HepG2 (cell line): ENCODE data around the gene CARMIL3. TPM values are rescaled to one million over a fixed set of nuclear protein-coding genes. Genes with fewer than 3 reads are reported as not detected.
A peak's percentile ranks its signal among the peaks of the same experiment; 100 is the strongest.

Experiments
- CREM ChIP-seq, 2 experiments: sonication (generic) in 1 of 2; formaldehyde crosslinking in 1 of 2; IDR thresholded peaks; 2 replicates each; pipeline versions ENCODE4 v1.4.0 to v1.6.1; 2016 to 2020; ENCODE audit warnings: antibody characterized with exemption in 1 of 2, mild to moderate bottlenecking in 1 of 2, missing genetic modification reagents in 1 of 2
- DMAP1 ChIP-seq: IDR thresholded peaks from 2 replicates; pipeline ENCODE4 v1.6.1; 2016
- FOXK1 ChIP-seq: sonication (generic); formaldehyde crosslinking; IDR thresholded peaks from 2 replicates; pipeline ENCODE4 v1.4.0; 2020; ENCODE audit warnings: low read depth, missing genetic modification reagents, borderline replicate concordance
- NBN ChIP-seq: fragments of 450-650 bp; conservative IDR thresholded peaks from 2 replicates; pipeline ENCODE4 v1.6.1; 2017
- SALL1 ChIP-seq: sonication (generic); formaldehyde crosslinking; IDR thresholded peaks from 2 replicates; pipeline ENCODE4 v1.8.0; 2022; ENCODE audit warnings: mild to moderate bottlenecking, missing genetic modification reagents
- SMARCE1 ChIP-seq: fragments of 450-650 bp; IDR thresholded peaks from 2 replicates; pipeline ENCODE4 v1.6.1; 2017; ENCODE audit warnings: borderline replicate concordance
- SOX5 ChIP-seq: IDR thresholded peaks from 2 replicates; pipeline ENCODE4 v1.6.1; 2016; ENCODE audit warnings: borderline replicate concordance
- TAF1 ChIP-seq: sonication (generic); formaldehyde crosslinking; IDR thresholded peaks from 2 replicates; pipeline ENCODE4 v1.4.0; 2020; ENCODE audit warnings: missing genetic modification reagents
- TEAD2 ChIP-seq: sonication (generic); formaldehyde crosslinking; IDR thresholded peaks from 2 replicates; pipeline ENCODE4 v1.9.0; 2021; ENCODE audit warnings: missing genetic modification reagents
- ZNF33B ChIP-seq: sonication (generic); formaldehyde crosslinking; IDR thresholded peaks from 2 replicates; pipeline ENCODE4 v1.5.1; 2020; ENCODE audit warnings: mild to moderate bottlenecking, missing genetic modification reagents
- ZNF746 ChIP-seq: sonication (generic); formaldehyde crosslinking; IDR thresholded peaks from 2 replicates; pipeline ENCODE4 v1.8.0; 2022; ENCODE audit warnings: mild to moderate bottlenecking, missing genetic modification reagents
- ZNF780A ChIP-seq: sonication (generic); formaldehyde crosslinking; IDR thresholded peaks from 2 replicates; pipeline ENCODE4 v1.8.0; 2022; ENCODE audit warnings: mild to moderate bottlenecking, missing genetic modification reagents, moderate library complexity
- polyA plus RNA-seq, 8 experiments: library from polyadenylated mRNA; depleted of rRNA in 3 of 8; stranded (reverse) in 7 of 8; unstranded in 1 of 8; fragments of >200 nt; fragmentation: Illumina TruSeq in 4 of 8; extraction: Trizol in 4 of 8; gene quantifications; 2 replicates each; pipeline versions ENCODE4 v1.2.1 to v1.2.3, GENCODE V29; 2011 to 2016; ENCODE audit warnings: low read depth in 4 of 8, missing spikeins in 1 of 8, mixed read lengths in 1 of 8; ENCODE audit not compliant: insufficient read depth in 1 of 8
- total RNA-seq, 5 experiments: library from RNA; depleted of rRNA; stranded (reverse); fragments of >200 nt; fragmentation: Illumina TruSeq; extraction: Trizol; gene quantifications; 2 replicates each; pipeline ENCODE4 v1.2.3, GENCODE V29; 2016; ENCODE audit warnings: low read depth in 1 of 5
- TF ChIP-seq, protein P1 (sequence below): sonication (generic); formaldehyde crosslinking; IDR thresholded peaks from 2 replicates; pipeline ENCODE4 v1.5.0; 2020; ENCODE audit warnings: missing genetic modification reagents
- TF ChIP-seq, protein P2 (sequence below): IDR thresholded peaks from 2 replicates; pipeline ENCODE4 v1.6.1; 2018; ENCODE audit warnings: missing genetic modification reagents, mild to moderate bottlenecking, missing compliant biosample characterization
- TF ChIP-seq, protein P3 (sequence below): sonication (generic); formaldehyde crosslinking; IDR thresholded peaks from 2 replicates; pipeline ENCODE4 v1.5.1; 2020; ENCODE audit warnings: mild to moderate bottlenecking, missing genetic modification reagents, borderline replicate concordance
- TF ChIP-seq, protein P4 (sequence below): sonication (generic); formaldehyde crosslinking; IDR thresholded peaks from 2 replicates; pipeline ENCODE4 v1.4.0; 2020; ENCODE audit warnings: missing genetic modification reagents, low read depth, mild to moderate bottlenecking, borderline replicate concordance
- TF ChIP-seq, protein P5 (sequence below): sonication (generic); formaldehyde crosslinking; IDR thresholded peaks from 2 replicates; pipeline ENCODE4 v1.5.1; 2020; ENCODE audit warnings: missing genetic modification reagents, mild to moderate bottlenecking, borderline replicate concordance
- TF ChIP-seq, protein P6 (sequence below): IDR thresholded peaks from 2 replicates; pipeline ENCODE4 v1.6.1; 2016; ENCODE audit warnings: missing compliant biosample characterization, missing genetic modification reagents, borderline replicate concordance
- TF ChIP-seq, protein P7 (sequence below): IDR thresholded peaks from 2 replicates; pipeline ENCODE4 v1.6.1; 2016

CARMIL3 gene
- total and polyA plus RNA-seq, 2 of the 13 experiments (the other 11 are each of a cell fraction or from before 2014, with no cell fraction given) = 0.27 to 0.55 TPM

DNA sequence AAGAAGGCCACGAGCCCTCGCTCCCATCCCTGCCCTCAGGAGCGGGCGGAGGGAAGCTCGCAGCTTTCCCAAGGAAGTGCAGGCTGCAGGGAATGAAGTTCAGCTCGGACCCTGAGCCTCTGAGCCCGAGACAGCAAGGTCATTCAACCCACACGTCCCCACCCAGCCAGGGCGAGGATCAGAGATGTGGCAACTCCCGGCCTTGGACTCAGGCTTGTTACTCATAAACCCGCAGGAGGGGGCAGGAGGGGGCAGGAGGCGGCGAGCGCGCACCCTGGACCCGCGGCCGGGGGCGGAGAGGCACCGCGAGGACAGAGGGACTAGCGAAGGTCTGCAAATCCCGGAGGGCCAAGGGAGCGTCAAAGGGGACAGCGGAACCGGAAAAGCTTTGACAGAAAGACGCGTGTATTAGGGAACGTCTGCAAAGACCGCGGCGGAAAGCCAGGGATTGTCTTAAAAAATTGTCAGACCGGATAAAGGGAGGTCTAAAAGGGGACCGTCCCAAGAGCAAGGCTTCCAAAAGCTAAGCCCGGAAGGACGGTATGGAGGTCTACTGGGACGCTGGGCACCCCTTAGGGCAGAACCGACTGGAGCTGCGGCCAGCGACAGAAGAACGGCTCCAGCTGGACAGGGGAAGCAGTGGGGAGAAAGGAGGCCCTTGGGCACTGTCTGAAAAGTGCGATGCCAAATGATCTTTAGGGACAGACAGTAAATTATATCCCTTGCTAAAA is 62.2 kb downstream of the CARMIL3 start (continued):
- TF ChIP-seq, protein P1, sequence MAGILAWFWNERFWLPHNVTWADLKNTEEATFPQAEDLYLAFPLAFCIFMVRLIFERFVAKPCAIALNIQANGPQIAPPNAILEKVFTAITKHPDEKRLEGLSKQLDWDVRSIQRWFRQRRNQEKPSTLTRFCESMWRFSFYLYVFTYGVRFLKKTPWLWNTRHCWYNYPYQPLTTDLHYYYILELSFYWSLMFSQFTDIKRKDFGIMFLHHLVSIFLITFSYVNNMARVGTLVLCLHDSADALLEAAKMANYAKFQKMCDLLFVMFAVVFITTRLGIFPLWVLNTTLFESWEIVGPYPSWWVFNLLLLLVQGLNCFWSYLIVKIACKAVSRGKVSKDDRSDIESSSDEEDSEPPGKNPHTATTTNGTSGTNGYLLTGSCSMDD (CRISPR knock-in tag) = peak; percentile 96
- TF ChIP-seq CREM (IDR thresholded peaks at IDR 0.05) = peak; percentile 84; the same call in 1 of the 2 replicates
- TF ChIP-seq CREM (CRISPR knock-in tag; IDR thresholded peaks at IDR 0.05) = peak; percentile 39; the same call in 1 of the 2 replicates
- TF ChIP-seq DMAP1 = peak; percentile 99
- TF ChIP-seq ZNF746 (CRISPR knock-in tag) = no peak
- no peak for TF ChIP-seq TEAD2 (CRISPR knock-in tag)
- TF ChIP-seq, protein P2, sequence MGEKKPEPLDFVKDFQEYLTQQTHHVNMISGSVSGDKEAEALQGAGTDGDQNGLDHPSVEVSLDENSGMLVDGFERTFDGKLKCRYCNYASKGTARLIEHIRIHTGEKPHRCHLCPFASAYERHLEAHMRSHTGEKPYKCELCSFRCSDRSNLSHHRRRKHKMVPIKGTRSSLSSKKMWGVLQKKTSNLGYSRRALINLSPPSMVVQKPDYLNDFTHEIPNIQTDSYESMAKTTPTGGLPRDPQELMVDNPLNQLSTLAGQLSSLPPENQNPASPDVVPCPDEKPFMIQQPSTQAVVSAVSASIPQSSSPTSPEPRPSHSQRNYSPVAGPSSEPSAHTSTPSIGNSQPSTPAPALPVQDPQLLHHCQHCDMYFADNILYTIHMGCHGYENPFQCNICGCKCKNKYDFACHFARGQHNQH (CRISPR knock-in tag) = peak; percentile 99
- TF ChIP-seq ZNF780A = no peak
- TF ChIP-seq TAF1 (CRISPR knock-in tag) = peak; percentile 90
- TF ChIP-seq, protein P3, sequence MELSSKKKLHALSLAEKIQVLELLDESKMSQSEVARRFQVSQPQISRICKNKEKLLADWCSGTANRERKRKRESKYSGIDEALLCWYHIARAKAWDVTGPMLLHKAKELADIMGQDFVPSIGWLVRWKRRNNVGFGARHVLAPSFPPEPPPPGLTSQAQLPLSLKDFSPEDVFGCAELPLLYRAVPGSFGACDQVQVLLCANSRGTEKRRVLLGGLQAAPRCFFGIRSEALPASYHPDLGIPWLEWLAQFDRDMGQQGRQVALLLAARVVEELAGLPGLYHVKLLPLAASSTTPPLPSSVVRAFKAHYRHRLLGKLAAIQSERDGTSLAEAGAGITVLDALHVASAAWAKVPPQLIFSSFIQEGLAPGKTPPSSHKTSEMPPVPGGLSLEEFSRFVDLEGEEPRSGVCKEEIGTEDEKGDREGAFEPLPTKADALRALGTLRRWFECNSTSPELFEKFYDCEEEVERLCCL (CRISPR knock-in tag) = peak; percentile 93; the same call in 1 of the 2 replicates
- TF ChIP-seq SALL1 (CRISPR knock-in tag) = peak; percentile 100
- TF ChIP-seq ZNF33B (CRISPR knock-in tag) = peak; percentile 98
- TF ChIP-seq, protein P4, sequence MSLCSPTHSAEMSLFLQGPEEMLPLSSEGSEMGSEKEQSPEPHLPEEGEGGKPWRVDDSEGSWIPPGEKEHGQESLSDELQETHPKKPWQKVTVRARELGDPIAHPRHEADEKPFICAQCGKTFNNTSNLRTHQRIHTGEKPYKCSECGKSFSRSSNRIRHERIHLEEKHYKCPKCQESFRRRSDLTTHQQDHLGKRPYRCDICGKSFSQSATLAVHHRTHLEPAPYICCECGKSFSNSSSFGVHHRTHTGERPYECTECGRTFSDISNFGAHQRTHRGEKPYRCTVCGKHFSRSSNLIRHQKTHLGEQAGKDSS (CRISPR knock-in tag) = peak; percentile 93
- TF ChIP-seq, protein P5, sequence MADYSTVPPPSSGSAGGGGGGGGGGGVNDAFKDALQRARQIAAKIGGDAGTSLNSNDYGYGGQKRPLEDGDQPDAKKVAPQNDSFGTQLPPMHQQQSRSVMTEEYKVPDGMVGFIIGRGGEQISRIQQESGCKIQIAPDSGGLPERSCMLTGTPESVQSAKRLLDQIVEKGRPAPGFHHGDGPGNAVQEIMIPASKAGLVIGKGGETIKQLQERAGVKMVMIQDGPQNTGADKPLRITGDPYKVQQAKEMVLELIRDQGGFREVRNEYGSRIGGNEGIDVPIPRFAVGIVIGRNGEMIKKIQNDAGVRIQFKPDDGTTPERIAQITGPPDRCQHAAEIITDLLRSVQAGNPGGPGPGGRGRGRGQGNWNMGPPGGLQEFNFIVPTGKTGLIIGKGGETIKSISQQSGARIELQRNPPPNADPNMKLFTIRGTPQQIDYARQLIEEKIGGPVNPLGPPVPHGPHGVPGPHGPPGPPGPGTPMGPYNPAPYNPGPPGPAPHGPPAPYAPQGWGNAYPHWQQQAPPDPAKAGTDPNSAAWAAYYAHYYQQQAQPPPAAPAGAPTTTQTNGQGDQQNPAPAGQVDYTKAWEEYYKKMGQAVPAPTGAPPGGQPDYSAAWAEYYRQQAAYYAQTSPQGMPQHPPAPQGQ (CRISPR knock-in tag) = peak; percentile 90; the same call in 1 of the 2 replicates
- peak; percentile 97 for TF ChIP-seq SOX5
- TF ChIP-seq, protein P6, sequence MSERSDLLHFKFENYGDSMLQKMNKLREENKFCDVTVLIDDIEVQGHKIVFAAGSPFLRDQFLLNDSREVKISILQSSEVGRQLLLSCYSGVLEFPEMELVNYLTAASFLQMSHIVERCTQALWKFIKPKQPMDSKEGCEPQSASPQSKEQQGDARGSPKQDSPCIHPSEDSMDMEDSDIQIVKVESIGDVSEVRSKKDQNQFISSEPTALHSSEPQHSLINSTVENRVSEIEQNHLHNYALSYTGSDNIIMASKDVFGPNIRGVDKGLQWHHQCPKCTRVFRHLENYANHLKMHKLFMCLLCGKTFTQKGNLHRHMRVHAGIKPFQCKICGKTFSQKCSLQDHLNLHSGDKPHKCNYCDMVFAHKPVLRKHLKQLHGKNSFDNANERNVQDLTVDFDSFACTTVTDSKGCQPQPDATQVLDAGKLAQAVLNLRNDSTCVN = peak; percentile 81
- 0 out of 2 replicates have a peak, but pooled peaks have one; percentile 15 for TF ChIP-seq NBN
- no peak for TF ChIP-seq SMARCE1
- TF ChIP-seq FOXK1 = peak; percentile 98
- TF ChIP-seq, protein P7, sequence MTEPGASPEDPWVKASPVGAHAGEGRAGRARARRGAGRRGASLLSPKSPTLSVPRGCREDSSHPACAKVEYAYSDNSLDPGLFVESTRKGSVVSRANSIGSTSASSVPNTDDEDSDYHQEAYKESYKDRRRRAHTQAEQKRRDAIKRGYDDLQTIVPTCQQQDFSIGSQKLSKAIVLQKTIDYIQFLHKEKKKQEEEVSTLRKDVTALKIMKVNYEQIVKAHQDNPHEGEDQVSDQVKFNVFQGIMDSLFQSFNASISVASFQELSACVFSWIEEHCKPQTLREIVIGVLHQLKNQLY (CRISPR knock-in tag) = peak; percentile 96
